CD4-positive, alpha-beta T cell (primary cell): ENCODE results near the gene CLPX. TPM values are rescaled to one million over a fixed set of nuclear protein-coding genes. Genes with fewer than 3 reads are reported as not detected.
"Not testable (repeated sequence)": the region's sequence is repeated elsewhere in the genome, so short reads cannot be mapped to it uniquely, and the experiment has no call there.

ENCODE experiments used
- ATAC-seq: fragments of 200-7000 bp; cut with Tn5 transposase; one replicate; pipeline ENCODE4 v1.10.0; 2022; ENCODE audit warnings: mild to moderate bottlenecking; ENCODE audit not compliant: poor library complexity
- CTCF ChIA-PET: fragments of 350-600 bp; sonication (Branson Sonifier 250); formaldehyde crosslinking; loops from one replicate; lab custom pipeline; 2021; ENCODE audit warnings: antibody characterized with exemption, inconsistent platforms; lab: Charles Lee
- POLR2A ChIA-PET: fragments of 350-600 bp; sonication (Branson Sonifier 250); formaldehyde crosslinking; loops from one replicate; lab custom pipeline; 2021; ENCODE audit warnings: antibody characterized with exemption, inconsistent platforms; lab: Charles Lee
- DNase-seq, 14 experiments: peaks; one replicate each; pipeline ENCODE4 v3.0.0-alpha.2; 2013 to 2020; ENCODE audit warnings: mixed read lengths in 2 of 14
- H3K27ac ChIP-seq, 2 donors: one replicate each; pipeline versions ENCODE4 v1.5.1 to v1.7.0; 2013; ENCODE audit warnings: low read length in 2 of 2, low read depth in 1 of 2, mild to moderate bottlenecking in 1 of 2
- H3K27me3 ChIP-seq, 2 experiments: 1 replicate in 1 of 2; 2 replicates in 1 of 2; pipeline versions ENCODE4 v1.6.1 to v1.7.0; 2013; ENCODE audit warnings: low read length in 2 of 2, control low read depth in 1 of 2, mild to moderate bottlenecking in 1 of 2, moderate library complexity in 1 of 2; ENCODE audit not compliant: insufficient read depth in 2 of 2, control insufficient read depth in 1 of 2
- H3K36me3 ChIP-seq: one replicate; pipeline ENCODE4 v1.6.1; 2013; ENCODE audit warnings: low read length, control low read depth; ENCODE audit not compliant: insufficient read depth
- H3K4me1 ChIP-seq: one replicate; pipeline ENCODE4 v1.6.1; 2013; ENCODE audit warnings: low read length, control low read depth; ENCODE audit not compliant: insufficient read depth
- H3K4me3 ChIP-seq: one replicate; pipeline ENCODE4 v1.5.1; 2013; ENCODE audit warnings: mild to moderate bottlenecking, low read length, moderate library complexity
- H3K9me3 ChIP-seq, 2 experiments: 1 replicate in 1 of 2; 2 replicates in 1 of 2; pipeline versions ENCODE4 v1.6.1 to v1.7.0; 2013; ENCODE audit warnings: low read length in 2 of 2, mild to moderate bottlenecking in 2 of 2, control low read depth in 1 of 2, moderate library complexity in 1 of 2; ENCODE audit not compliant: control insufficient read depth in 1 of 2, insufficient read depth in 1 of 2
- H3K27ac Mint-ChIP-seq: one replicate; pipeline ENCODE4 v1.8.0; 2020; ENCODE audit warnings: mixed read lengths
- H3K27me3 Mint-ChIP-seq: one replicate; pipeline ENCODE4 v1.8.0; 2021; ENCODE audit warnings: mixed read lengths
- H3K36me3 Mint-ChIP-seq: one replicate; pipeline ENCODE4 v1.8.0; 2021; ENCODE audit warnings: low read depth, mixed read lengths
- H3K4me1 Mint-ChIP-seq: one replicate; pipeline ENCODE4 v1.8.0; 2021; ENCODE audit warnings: low read depth, mixed read lengths
- H3K4me3 Mint-ChIP-seq: one replicate; pipeline ENCODE4 v1.8.0; 2020; ENCODE audit warnings: mild to moderate bottlenecking, mixed read lengths
- H3K9me3 Mint-ChIP-seq: one replicate; pipeline ENCODE4 v1.8.0; 2020; ENCODE audit warnings: mixed read lengths
- intact Hi-C, 2 experiments: fragments of 100-400 bp; cut with DNase I in 1 of 2; cut with micrococcal nuclease in 1 of 2; formaldehyde crosslinking; loops; one replicate each; pipeline versions ENCODE4 v1.15.1 to v1.9.0; 2023 to 2025; cut with DNase I, micrococcal nuclease
- total RNA-seq, 174 experiments: library from RNA in 2 of 174; stranded (reverse) in 2 of 174; gene quantifications; one replicate each; pipeline ENCODE4 v1.2.3 and lab custom pipeline; 2021 to 2026
- TF ChIP-seq, protein P1 (sequence below): fragments of 200-600 bp; IDR thresholded peaks from one replicate; pipeline ENCODE4 v1.8.0; 2022; ENCODE audit warnings: antibody characterized with exemption, mild to moderate bottlenecking

The CLPX gene
- total RNA-seq, 2 experiments from 2014 or later: 29.1 to 36.3 TPM

DNA sequence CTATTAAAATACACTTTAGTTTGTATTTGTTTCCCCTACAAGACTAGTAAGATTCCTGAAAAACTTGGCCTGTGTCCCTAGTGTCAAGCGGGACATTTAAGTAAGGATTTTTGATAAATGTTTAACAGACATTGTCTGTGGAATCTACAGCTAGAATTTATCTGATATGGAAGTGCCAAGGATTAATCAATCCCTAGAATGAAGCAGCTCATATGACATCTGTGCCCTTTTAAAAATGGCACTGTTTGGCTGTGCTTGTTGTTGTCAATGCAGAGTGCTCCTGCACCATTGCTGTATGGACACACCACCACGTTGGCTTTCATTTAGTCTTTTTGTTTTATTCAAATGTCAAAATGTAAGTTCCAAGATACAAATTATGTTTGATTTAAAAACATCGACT lies 37.2 kb downstream of the CLPX start:
- no peak overlapping the region for H3K4me3 ChIP-seq
- POLR2A ChIA-PET: no interaction called here
- H3K4me3 Mint-ChIP-seq: no peak overlapping the region
- CTCF ChIA-PET: interaction anchor here (0.6 kb wide), 1 partner anchor 37 kb away, joined by 3 read pairs; no protein-coding TSS in a partner anchor
- H3K27me3 Mint-ChIP-seq: no peaks in the 10 kb centered on the region
- H3K9me3 Mint-ChIP-seq: no peaks in the 10 kb centered on the region
- no peaks in the 10 kb centered on the region for H3K4me1 Mint-ChIP-seq
- peaks cover 31% of the 10 kb centered on the region for H3K36me3 ChIP-seq
- peak overlapping the region; percentile 5 for H3K27ac Mint-ChIP-seq
- ATAC-seq: no peak
- no peaks in the 10 kb centered on the region for H3K27me3 ChIP-seq
- H3K9me3 ChIP-seq: no peaks in the 10 kb centered on the region
- no peaks in the 10 kb centered on the region for H3K4me1 ChIP-seq
- H3K27ac ChIP-seq: no peak overlapping the region
- TF ChIP-seq, protein P1, sequence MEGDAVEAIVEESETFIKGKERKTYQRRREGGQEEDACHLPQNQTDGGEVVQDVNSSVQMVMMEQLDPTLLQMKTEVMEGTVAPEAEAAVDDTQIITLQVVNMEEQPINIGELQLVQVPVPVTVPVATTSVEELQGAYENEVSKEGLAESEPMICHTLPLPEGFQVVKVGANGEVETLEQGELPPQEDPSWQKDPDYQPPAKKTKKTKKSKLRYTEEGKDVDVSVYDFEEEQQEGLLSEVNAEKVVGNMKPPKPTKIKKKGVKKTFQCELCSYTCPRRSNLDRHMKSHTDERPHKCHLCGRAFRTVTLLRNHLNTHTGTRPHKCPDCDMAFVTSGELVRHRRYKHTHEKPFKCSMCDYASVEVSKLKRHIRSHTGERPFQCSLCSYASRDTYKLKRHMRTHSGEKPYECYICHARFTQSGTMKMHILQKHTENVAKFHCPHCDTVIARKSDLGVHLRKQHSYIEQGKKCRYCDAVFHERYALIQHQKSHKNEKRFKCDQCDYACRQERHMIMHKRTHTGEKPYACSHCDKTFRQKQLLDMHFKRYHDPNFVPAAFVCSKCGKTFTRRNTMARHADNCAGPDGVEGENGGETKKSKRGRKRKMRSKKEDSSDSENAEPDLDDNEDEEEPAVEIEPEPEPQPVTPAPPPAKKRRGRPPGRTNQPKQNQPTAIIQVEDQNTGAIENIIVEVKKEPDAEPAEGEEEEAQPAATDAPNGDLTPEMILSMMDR: no peak
- H3K36me3 Mint-ChIP-seq: peaks cover 52% of the 10 kb centered on the region
- intact Hi-C loops: no loop called here
- no peak for DNase-seq

DNA sequence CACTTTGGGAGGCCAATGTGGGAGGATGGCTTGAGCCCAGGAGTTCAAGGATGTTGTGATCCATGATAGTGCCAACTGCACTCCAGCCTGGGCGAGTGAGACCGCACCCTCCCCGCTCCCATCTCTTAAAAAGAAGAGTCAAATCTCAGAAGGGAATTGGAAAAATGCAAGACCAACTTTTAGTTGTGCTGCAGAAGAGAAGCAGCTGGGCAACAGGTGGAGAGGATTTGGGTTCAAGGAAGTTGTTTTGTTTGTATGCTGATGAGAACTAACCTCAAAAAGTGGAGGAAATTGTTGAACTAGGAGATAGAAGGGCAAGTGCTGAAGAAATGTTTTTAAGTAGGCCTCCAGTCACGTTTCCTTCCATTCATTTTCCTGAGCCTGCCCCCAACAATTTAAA lies 38.7 kb downstream of the CLPX start:
- no peaks in the 10 kb centered on the region for H3K27me3 Mint-ChIP-seq
- H3K36me3 ChIP-seq: peaks cover 23% of the 10 kb centered on the region
- no peak overlapping the region for H3K27ac ChIP-seq
- H3K36me3 Mint-ChIP-seq: peaks cover 39% of the 10 kb centered on the region
- no peak for ATAC-seq
- no peaks in the 10 kb centered on the region for H3K27me3 ChIP-seq
- TF ChIP-seq, protein P1: no peak
- H3K27ac Mint-ChIP-seq: no peak overlapping the region
- ChIA-PET POLR2A (no interaction called here), CTCF (no interaction called here)
- no peaks in the 10 kb centered on the region for H3K4me1 Mint-ChIP-seq
- no peak for DNase-seq
- no peaks in the 10 kb centered on the region for H3K9me3 ChIP-seq
- intact Hi-C loops: no loop called here
- no peaks in the 10 kb centered on the region for H3K9me3 Mint-ChIP-seq
- H3K4me3 Mint-ChIP-seq: no peak overlapping the region
- no peak overlapping the region for H3K4me3 ChIP-seq
- no peaks in the 10 kb centered on the region for H3K4me1 ChIP-seq

DNA sequence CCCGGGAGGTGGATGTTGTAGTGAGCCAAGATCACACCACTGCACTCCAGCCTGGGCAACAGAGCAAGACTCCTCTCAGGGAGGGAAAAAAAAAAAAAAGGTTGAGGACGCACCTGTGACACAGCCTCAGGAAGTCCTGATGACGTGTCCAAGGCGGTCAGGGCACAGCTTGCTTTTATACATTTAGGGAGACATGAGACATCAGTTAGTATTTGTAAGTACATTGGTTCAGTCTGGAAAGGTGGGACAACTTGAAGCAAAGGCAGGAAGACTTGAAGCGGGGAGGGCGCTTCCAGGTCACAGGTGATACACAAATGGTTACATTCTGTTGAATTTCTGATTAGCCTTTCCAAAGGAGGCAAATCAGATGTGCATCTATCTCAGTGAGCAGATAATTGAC lies 46.5 kb downstream of the CLPX start:
- intact Hi-C loops, H3K36me3 ChIP-seq, H3K4me1 ChIP-seq, H3K9me3 ChIP-seq, CTCF ChIA-PET, DNase-seq, ATAC-seq, H3K36me3 Mint-ChIP-seq, H3K4me3 ChIP-seq, H3K27ac ChIP-seq, H3K27ac Mint-ChIP-seq, POLR2A ChIA-PET, H3K4me3 Mint-ChIP-seq, H3K9me3 Mint-ChIP-seq, H3K4me1 Mint-ChIP-seq, H3K27me3 ChIP-seq, H3K27me3 Mint-ChIP-seq: not testable (repeated sequence)

DNA sequence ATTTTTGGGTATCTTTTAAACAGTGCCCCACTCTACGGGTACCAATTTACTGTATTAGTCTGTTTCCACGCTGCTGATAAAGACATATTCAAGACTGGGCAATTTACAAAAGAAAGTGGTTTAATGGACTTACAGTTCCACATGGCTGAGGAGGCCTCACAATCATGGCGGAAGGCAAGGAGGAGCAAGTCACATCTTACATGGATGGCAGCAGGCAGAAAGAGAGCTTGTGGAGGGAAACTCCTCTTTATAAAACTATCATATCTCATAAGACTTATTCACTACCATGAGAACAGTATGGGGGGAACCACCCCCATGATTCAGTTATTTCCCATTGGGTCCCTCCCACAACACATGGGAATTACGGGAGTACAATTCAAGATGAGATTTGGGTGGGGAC lies 47.2 kb downstream of the CLPX start:
- H3K36me3 Mint-ChIP-seq, H3K27me3 ChIP-seq, CTCF ChIA-PET, H3K4me3 ChIP-seq, H3K4me3 Mint-ChIP-seq, H3K27ac Mint-ChIP-seq, H3K36me3 ChIP-seq, H3K27ac ChIP-seq, intact Hi-C loops, H3K9me3 Mint-ChIP-seq, H3K4me1 ChIP-seq, H3K9me3 ChIP-seq, H3K4me1 Mint-ChIP-seq, ATAC-seq, H3K27me3 Mint-ChIP-seq, DNase-seq, POLR2A ChIA-PET: not testable (repeated sequence)

DNA sequence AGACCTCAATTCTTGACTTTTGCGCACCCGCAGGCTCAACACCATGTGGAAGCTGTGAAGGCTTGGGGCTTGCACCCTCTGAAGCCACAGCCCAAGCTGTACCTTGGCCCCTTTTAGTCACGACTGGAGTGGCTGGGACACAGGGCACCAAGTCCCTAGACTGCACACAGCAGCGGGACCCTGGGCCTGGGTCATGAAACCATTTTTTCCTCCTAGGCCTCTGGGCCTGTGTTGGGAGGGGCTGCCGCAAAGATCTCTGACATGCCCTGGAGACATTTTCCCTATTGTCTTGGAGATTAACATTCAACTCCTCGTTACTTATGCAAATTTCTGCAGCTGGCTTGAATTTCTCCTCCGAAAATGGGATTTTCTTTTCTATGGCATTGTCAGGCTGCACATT lies 48.1 kb downstream of the CLPX start:
- POLR2A ChIA-PET, ATAC-seq, H3K36me3 ChIP-seq, H3K9me3 ChIP-seq, H3K27ac ChIP-seq, H3K4me3 ChIP-seq, H3K27ac Mint-ChIP-seq, DNase-seq, H3K4me1 Mint-ChIP-seq, H3K27me3 Mint-ChIP-seq, intact Hi-C loops, H3K4me3 Mint-ChIP-seq, H3K9me3 Mint-ChIP-seq, H3K27me3 ChIP-seq, H3K36me3 Mint-ChIP-seq, CTCF ChIA-PET: not testable (repeated sequence)
- H3K4me1 ChIP-seq: peaks cover 14% of the 10 kb centered on the region
